HEK293 (cell line): Measurements from ENCODE around the gene KRT5.

Experiments used
- CTCF ChIA-PET: fragments of 350-600 bp; formaldehyde crosslinking; extraction: SDS; loops from one replicate; lab custom pipeline; 2021; ENCODE audit warnings: antibody characterized with exemption; lab: Yijun Ruan, JAX
- POLR2A ChIA-PET: fragments of 300-600 bp; formaldehyde crosslinking; extraction: SDS; loops from one replicate; lab custom pipeline; 2020; ENCODE audit warnings: antibody characterized with exemption, inconsistent platforms; lab: Yijun Ruan, JAX
- H3K27ac ChIP-seq: fragments of 200-500 bp; sonication (Bioruptor generic); 2 replicates; pipeline ENCODE4 v1.5.1; 2014; ENCODE audit warnings: low read depth, low read length, control low read depth, inconsistent platforms; ENCODE audit errors: extremely low read depth
- H3K36me3 ChIP-seq, 2 experiments: fragments of 200-500 bp in 1 of 2; sonication (Bioruptor generic) in 1 of 2; 1 replicate in 1 of 2; 2 replicates in 1 of 2; pipeline ENCODE4 v1.5.1; 2014 to 2017; ENCODE audit warnings: inconsistent platforms in 2 of 2, low read length in 2 of 2; ENCODE audit not compliant: control insufficient read depth in 2 of 2, insufficient read depth in 1 of 2
- H3K4me1 ChIP-seq: fragments of 200-500 bp; sonication (Bioruptor generic); 2 replicates; pipeline ENCODE4 v1.5.1; 2014; ENCODE audit warnings: mild to moderate bottlenecking, low read length, inconsistent platforms; ENCODE audit not compliant: control insufficient read depth, insufficient read depth
- H3K4me3 ChIP-seq: 2 replicates; pipeline ENCODE4 v1.5.1; 2011; ENCODE audit warnings: low read depth, mild to moderate bottlenecking, control low read depth, low read length, moderate library complexity
- H3K9me3 ChIP-seq: fragments of 200-500 bp; sonication (Bioruptor generic); 2 replicates; pipeline ENCODE4 v1.5.1; 2014; ENCODE audit warnings: low read depth, low read length, inconsistent platforms; ENCODE audit not compliant: control insufficient read depth, insufficient read depth
- BCL11B ChIP-seq: fragments of 450-650 bp; formaldehyde crosslinking; IDR thresholded peaks from 2 replicates; pipeline ENCODE4 v1.5.1; 2016; ENCODE audit warnings: low read depth, missing biosample characterization, missing genetic modification characterization
- FEZF1 ChIP-seq: fragments of 450-650 bp; formaldehyde crosslinking; IDR thresholded peaks from 2 replicates; pipeline ENCODE4 v1.5.1; 2016; ENCODE audit warnings: missing biosample characterization, missing genetic modification characterization
- GLIS1 ChIP-seq: fragments of 450-650 bp; formaldehyde crosslinking; IDR thresholded peaks from 2 replicates; pipeline ENCODE4 v1.5.1; 2016; ENCODE audit warnings: missing biosample characterization, missing genetic modification characterization
- GLIS2 ChIP-seq: fragments of 450-650 bp; formaldehyde crosslinking; IDR thresholded peaks from 2 replicates; pipeline ENCODE4 v1.5.1; 2016; ENCODE audit warnings: missing biosample characterization, missing genetic modification characterization
- KLF1 ChIP-seq: fragments of 450-650 bp; formaldehyde crosslinking; IDR thresholded peaks from 2 replicates; pipeline ENCODE4 v1.5.1; 2016; ENCODE audit warnings: missing biosample characterization, missing genetic modification characterization
- MYNN ChIP-seq: fragments of 450-650 bp; formaldehyde crosslinking; IDR thresholded peaks from 2 replicates; pipeline ENCODE4 v1.5.1; 2016; ENCODE audit warnings: missing biosample characterization, missing genetic modification characterization, borderline replicate concordance
- SP2 ChIP-seq: fragments of 450-650 bp; formaldehyde crosslinking; IDR thresholded peaks from 2 replicates; pipeline ENCODE4 v1.5.1; 2016; ENCODE audit warnings: missing biosample characterization, missing genetic modification characterization
- WT1 ChIP-seq: fragments of 450-650 bp; formaldehyde crosslinking; IDR thresholded peaks from 2 replicates; pipeline ENCODE4 v1.5.1; 2016; ENCODE audit warnings: missing biosample characterization, missing genetic modification characterization
- ZFP3 ChIP-seq: fragments of 450-650 bp; formaldehyde crosslinking; IDR thresholded peaks from 2 replicates; pipeline ENCODE4 v1.5.1; 2016; ENCODE audit warnings: low read depth, missing biosample characterization, missing genetic modification characterization
- ZIC2 ChIP-seq: fragments of 450-650 bp; formaldehyde crosslinking; IDR thresholded peaks from 2 replicates; pipeline ENCODE4 v1.5.1; 2016; ENCODE audit warnings: missing biosample characterization, missing genetic modification characterization
- ZNF211 ChIP-seq: fragments of 450-650 bp; formaldehyde crosslinking; IDR thresholded peaks from 2 replicates; pipeline ENCODE4 v1.5.1; 2016; ENCODE audit warnings: low read depth, missing biosample characterization, missing genetic modification characterization
- ZNF239 ChIP-seq: fragments of 450-650 bp; formaldehyde crosslinking; IDR thresholded peaks from 2 replicates; pipeline ENCODE4 v1.5.1; 2016; ENCODE audit warnings: missing biosample characterization, missing genetic modification characterization
- ZNF248 ChIP-seq: fragments of 450-650 bp; formaldehyde crosslinking; IDR thresholded peaks from 2 replicates; pipeline ENCODE4 v1.5.1; 2017; ENCODE audit warnings: missing biosample characterization, missing genetic modification characterization
- ZNF292 ChIP-seq: fragments of 450-650 bp; formaldehyde crosslinking; IDR thresholded peaks from 2 replicates; pipeline ENCODE4 v1.5.1; 2016; ENCODE audit warnings: low read depth, missing biosample characterization, missing genetic modification characterization, borderline replicate concordance
- ZNF404 ChIP-seq: fragments of 450-650 bp; formaldehyde crosslinking; IDR thresholded peaks from 2 replicates; pipeline ENCODE4 v1.5.1; 2017; ENCODE audit warnings: missing biosample characterization, missing genetic modification characterization
- ZNF621 ChIP-seq: fragments of 450-650 bp; formaldehyde crosslinking; IDR thresholded peaks from 2 replicates; pipeline ENCODE4 v1.5.1; 2017; ENCODE audit warnings: missing biosample characterization, missing genetic modification characterization
- ZNF629 ChIP-seq: fragments of 450-650 bp; formaldehyde crosslinking; IDR thresholded peaks from 2 replicates; pipeline ENCODE4 v1.5.1; 2017; ENCODE audit warnings: missing biosample characterization, missing genetic modification characterization
- ZXDB ChIP-seq: fragments of 450-650 bp; formaldehyde crosslinking; IDR thresholded peaks from 2 replicates; pipeline ENCODE4 v1.5.1; 2016; ENCODE audit warnings: missing biosample characterization, missing genetic modification characterization
- TF ChIP-seq, protein P1 (sequence below): fragments of 450-650 bp; formaldehyde crosslinking; IDR thresholded peaks from 2 replicates; pipeline ENCODE4; 2016; ENCODE audit warnings: missing biosample characterization, missing genetic modification characterization
- TF ChIP-seq, protein P2 (sequence below): fragments of 450-650 bp; IDR thresholded peaks from 2 replicates; pipeline ENCODE4 v1.5.1; 2018; ENCODE audit warnings: missing biosample characterization, mild to moderate bottlenecking, missing genetic modification characterization
- TF ChIP-seq, protein P3 (sequence below): fragments of 450-650 bp; formaldehyde crosslinking; IDR thresholded peaks from 2 replicates; pipeline ENCODE4 v1.5.1; 2016; ENCODE audit warnings: missing biosample characterization, missing genetic modification characterization

KRT5 gene

DNA sequence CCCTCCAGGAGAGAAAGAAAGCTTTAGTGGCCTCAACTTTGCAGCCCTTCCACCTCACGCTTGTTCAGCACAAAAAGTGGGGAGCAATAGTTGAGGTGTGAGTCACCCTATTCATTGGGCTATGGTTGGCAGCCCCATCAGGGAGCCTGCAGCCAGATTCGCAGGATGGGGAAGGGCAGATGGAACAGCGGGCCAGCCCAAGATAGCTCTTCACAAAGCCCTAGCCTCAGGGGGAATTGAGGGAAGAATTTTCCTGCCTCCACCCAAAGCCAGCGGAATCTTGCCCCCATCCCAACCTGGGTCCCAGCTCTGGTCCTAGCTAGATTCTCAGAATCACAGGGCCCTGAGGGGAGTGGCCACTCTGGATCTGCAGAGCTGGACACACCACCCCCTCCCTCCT, 3.6 kb upstream of the KRT5 start (continued):
- TF ChIP-seq ZNF239 (tag by site-specific recombination) (no peak), ZNF292 (tag by site-specific recombination) (no peak), BCL11B (tag by site-specific recombination) (no peak)
- TF ChIP-seq, all 188 proteins: peak for 0

DNA sequence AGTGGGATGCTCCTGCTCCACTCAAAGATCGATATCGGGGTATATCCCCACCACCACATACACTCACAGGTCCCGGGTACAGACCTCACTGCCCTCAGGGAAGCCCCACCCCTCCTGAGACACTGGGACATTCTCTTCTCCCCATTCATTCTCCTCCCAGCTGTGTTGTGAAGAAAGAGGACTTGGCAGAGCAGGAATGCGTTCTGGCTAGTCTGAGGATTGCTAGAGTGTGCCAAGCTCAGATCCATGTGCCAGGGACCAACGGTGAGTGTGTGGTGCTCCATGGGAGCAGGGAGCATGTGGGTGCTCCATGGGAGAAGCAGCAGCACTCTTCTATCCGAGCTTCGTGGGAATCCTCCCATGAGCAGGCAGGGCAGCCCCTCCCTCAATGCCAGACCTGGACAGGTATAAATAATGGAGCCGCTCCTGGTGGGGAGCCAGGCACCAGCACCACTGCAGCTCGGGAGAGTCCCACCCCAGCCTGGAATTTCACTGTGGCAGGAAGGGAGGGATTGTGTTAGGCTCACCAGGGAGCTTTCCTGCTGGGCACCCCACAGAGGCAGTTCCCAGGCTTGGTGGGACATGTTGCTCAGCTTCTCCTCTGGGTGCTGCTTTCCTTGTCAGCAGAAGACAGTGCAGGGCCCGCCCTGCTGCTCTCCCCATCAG, 2.3 kb upstream of the KRT5 start:
- Histone ChIP-seq H3K4me3 (no peak overlapping the region), H3K36me3 (no peaks in the 10 kb centered on the region), H3K9me3 (no peaks in the 10 kb centered on the region), H3K4me1 (no peaks in the 10 kb centered on the region), H3K27ac (no peak overlapping the region)
- POLR2A ChIA-PET = no interaction called here
- CTCF ChIA-PET = interaction anchor here (0.7 to 3.5 kb wide), 4 partner anchors 15 to 366 kb away, joined by 3 to 14 read pairs (median 4); no protein-coding TSS in a partner anchor
- TF ChIP-seq ZNF404 (no peak), ZIC2 (tag by site-specific recombination) (peak; percentile 79), KLF1 (tag by site-specific recombination) (peak; percentile 37; the same call in 1 of the 2 replicates), ZNF629 (no peak)
- TF ChIP-seq, protein P1, sequence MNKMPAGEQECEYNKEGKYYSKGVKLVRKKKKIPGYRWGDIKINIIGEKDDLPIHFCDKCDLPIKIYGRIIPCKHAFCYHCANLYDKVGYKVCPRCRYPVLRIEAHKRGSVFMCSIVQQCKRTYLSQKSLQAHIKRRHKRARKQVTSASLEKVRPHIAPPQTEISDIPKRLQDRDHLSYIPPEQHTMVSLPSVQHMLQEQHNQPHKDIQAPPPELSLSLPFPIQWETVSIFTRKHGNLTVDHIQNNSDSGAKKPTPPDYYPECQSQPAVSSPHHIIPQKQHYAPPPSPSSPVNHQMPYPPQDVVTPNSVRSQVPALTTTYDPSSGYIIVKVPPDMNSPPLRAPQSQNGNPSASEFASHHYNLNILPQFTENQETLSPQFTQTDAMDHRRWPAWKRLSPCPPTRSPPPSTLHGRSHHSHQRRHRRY = no peak

DNA sequence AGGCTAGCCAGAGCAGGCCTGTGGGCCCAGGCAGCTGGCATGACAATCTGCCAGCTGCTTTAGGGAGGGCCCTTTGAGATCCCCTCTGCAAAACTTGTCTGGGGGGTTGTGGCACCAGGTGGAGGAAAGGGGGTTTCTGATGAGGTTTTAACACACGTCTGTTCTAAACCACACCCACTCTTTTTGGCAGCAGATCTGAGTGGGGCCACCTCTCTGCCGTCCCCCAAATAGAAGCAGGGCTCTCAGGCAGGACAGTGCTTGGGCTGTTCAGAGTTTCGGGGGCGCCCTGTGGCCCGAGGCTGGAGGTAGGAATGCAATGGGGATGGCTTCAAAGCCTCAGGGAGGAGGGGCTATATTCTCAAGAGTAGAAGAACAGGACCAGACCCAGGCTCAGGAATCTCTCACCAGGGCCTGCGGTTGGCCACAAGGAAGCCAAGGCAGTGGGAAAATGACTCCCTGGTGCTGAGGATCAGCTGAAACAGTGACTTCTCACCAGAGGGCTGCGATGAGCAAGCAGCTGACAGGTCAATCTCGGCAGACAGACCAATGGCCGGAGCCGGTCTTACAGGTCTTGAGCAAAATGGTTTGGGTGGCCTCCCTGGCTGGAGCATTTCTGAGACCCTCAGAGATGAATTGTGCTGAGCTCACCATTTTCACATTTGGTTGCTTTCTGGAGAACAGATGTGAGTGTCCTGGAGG, 1.5 kb upstream of the KRT5 start:
- TF ChIP-seq, protein P2, sequence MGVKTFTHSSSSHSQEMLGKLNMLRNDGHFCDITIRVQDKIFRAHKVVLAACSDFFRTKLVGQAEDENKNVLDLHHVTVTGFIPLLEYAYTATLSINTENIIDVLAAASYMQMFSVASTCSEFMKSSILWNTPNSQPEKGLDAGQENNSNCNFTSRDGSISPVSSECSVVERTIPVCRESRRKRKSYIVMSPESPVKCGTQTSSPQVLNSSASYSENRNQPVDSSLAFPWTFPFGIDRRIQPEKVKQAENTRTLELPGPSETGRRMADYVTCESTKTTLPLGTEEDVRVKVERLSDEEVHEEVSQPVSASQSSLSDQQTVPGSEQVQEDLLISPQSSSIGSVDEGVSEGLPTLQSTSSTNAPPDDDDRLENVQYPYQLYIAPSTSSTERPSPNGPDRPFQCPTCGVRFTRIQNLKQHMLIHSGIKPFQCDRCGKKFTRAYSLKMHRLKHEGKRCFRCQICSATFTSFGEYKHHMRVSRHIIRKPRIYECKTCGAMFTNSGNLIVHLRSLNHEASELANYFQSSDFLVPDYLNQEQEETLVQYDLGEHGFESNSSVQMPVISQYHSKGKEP (tag by site-specific recombination) = no peak
- TF ChIP-seq FEZF1 (tag by site-specific recombination) (no peak), ZNF248 (tag by site-specific recombination) (no peak), ZNF211 (tag by site-specific recombination) (no peak), ZFP3 (no peak)
- no peak overlapping the region for H3K4me3 ChIP-seq
- ChIA-PET CTCF (interaction anchor here (0.6 to 3.5 kb wide), 3 partner anchors 15 to 365 kb away, joined by 4 to 14 read pairs (median 8); no protein-coding TSS in a partner anchor), POLR2A (no interaction called here)
- H3K27ac ChIP-seq = no peak overlapping the region
- no peaks in the 10 kb centered on the region for H3K4me1 ChIP-seq
- H3K36me3 ChIP-seq = no peaks in the 10 kb centered on the region
- H3K9me3 ChIP-seq = no peaks in the 10 kb centered on the region

DNA sequence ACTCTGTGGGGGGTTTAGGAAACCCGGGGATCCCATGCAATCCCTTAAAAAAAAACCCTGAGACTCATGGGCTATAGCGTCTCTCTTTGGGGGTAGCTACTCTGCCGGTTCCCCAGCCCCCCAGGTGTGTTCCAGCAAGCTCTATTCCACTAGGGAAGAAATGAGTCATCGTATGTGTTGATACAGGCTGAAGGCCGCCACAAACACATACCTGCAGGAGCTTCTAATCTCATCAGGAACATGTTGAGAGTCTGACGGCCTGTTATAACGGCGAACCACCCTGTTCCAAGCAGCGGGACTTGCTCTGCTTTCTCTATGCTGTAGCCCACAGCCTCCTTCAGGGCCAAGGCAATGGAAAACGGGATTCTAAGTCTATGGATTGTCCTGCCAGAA, 977 bp upstream of the KRT5 start:
- Histone ChIP-seq H3K4me3 (no peak overlapping the region), H3K4me1 (no peaks in the 10 kb centered on the region), H3K9me3 (no peaks in the 10 kb centered on the region), H3K27ac (no peak overlapping the region), H3K36me3 (no peaks in the 10 kb centered on the region)
- ChIA-PET POLR2A (interaction anchor here (0.6 kb wide), 1 partner anchor 460 kb away, joined by 3 read pairs; no protein-coding TSS in a partner anchor), CTCF (interaction anchor here (0.5 to 3.5 kb wide), 5 partner anchors 14 to 365 kb away, joined by 3 to 14 read pairs (median 6); no protein-coding TSS in a partner anchor)
- no peak for TF ChIP-seq ZNF621 (tag by site-specific recombination)
- 0 out of 2 replicates have a peak, but pooled peaks have one; percentile 12 for TF ChIP-seq ZIC2 (tag by site-specific recombination)
- TF ChIP-seq MYNN (tag by site-specific recombination) = no peak
- TF ChIP-seq WT1 = no peak
- TF ChIP-seq GLIS1 (tag by site-specific recombination) = peak; percentile 67
- TF ChIP-seq ZXDB (tag by site-specific recombination) = no peak
- TF ChIP-seq, protein P3, sequence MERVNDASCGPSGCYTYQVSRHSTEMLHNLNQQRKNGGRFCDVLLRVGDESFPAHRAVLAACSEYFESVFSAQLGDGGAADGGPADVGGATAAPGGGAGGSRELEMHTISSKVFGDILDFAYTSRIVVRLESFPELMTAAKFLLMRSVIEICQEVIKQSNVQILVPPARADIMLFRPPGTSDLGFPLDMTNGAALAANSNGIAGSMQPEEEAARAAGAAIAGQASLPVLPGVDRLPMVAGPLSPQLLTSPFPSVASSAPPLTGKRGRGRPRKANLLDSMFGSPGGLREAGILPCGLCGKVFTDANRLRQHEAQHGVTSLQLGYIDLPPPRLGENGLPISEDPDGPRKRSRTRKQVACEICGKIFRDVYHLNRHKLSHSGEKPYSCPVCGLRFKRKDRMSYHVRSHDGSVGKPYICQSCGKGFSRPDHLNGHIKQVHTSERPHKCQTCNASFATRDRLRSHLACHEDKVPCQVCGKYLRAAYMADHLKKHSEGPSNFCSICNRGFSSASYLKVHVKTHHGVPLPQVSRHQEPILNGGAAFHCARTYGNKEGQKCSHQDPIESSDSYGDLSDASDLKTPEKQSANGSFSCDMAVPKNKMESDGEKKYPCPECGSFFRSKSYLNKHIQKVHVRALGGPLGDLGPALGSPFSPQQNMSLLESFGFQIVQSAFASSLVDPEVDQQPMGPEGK (tag by site-specific recombination) = 0 out of 2 replicates have a peak, but pooled peaks have one; percentile 28
- 0 out of 2 replicates have a peak, but pooled peaks have one; percentile 28 for TF ChIP-seq GLIS2 (tag by site-specific recombination)
- TF ChIP-seq SP2 = no peak
